Activated CD8-positive, alpha-beta memory T cell treated with anti-CD3 and anti-CD28 coated beads for 48 hours (primary cell): ENCODE results near the gene DYNLT4.
"Not testable (repeated sequence)": the region's sequence is repeated elsewhere in the genome, so short reads cannot be mapped to it uniquely, and the experiment has no call there.

Experiments used
- DNase-seq, 3 experiments: peaks; one replicate each; pipeline ENCODE4 v3.0.0-alpha.2; 2020; ENCODE audit warnings: low read depth in 2 of 3, low spot score in 2 of 3

DYNLT4 gene

DNA sequence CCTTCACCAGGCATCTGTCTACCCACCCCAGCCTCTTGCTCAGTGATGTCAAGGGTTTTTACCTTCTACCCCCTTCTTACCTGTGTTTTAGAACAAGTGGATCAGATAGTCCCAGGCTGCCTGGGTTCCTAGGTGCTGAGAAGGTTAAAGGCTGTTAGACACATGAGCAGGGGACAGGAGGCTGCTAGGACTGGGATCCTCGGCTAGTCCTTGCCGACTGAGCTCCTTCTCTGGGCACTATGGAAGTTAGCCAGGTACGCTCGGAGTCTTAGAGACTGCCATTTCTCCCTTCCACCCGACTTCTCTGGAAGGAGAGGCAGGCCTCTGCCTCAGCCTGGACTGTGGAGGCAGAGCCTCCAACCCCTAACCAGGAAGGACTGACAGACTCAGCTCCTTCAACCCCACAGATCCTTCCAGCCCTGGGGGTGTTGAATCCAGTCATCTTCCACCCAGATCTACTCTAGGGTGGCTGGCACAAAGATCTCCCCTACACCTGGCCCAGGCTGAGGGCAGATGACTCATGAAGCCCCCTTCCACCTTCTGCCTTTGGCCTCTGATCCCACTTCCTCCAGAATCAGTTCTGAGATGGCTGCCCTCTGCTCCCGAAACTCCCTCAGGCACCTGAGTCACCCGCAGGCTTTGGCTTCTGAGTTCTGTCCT lies at the start of gene DYNLT4:
Gene DYNLT4 (minus strand): TSS at position 648 of the 660 bp plus-strand sequence. CDS start 683 bp downstream, outside the sequence.
- DNase-seq = no peak

- DNase-seq = no peak
Observed at GRCh38 chr1:44855742-44856141, 48.6 kb upstream of the DYNLT4 start.

GRCh38 chr1:44854970-44855369 lies 47.8 kb upstream of the DYNLT4 start:
- DNase-seq = no peak

GRCh38 chr1:44853201-44853600 lies 46.0 kb upstream of the DYNLT4 start:
- no peak for DNase-seq

DNA sequence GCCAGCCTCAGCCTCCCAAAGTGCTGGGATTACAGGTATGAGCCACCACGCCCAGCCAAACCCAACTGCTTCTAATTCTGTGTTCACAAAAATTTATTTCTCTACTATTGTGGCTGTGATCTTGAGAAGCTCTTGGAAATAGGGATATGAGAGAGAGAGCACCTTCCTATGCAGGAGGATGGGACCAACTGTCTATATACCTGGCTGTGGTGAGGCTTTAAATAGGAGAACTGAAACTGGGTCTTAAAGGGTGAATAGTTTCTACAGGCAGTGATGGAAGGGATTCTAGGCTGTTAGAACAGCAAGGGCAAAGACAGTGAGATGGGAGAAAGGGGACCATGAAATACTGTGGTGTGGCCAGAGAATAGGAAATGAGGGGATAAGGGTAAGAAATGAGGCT lies 44.2 kb upstream of the DYNLT4 start:
- DNase-seq = no peak

DNA sequence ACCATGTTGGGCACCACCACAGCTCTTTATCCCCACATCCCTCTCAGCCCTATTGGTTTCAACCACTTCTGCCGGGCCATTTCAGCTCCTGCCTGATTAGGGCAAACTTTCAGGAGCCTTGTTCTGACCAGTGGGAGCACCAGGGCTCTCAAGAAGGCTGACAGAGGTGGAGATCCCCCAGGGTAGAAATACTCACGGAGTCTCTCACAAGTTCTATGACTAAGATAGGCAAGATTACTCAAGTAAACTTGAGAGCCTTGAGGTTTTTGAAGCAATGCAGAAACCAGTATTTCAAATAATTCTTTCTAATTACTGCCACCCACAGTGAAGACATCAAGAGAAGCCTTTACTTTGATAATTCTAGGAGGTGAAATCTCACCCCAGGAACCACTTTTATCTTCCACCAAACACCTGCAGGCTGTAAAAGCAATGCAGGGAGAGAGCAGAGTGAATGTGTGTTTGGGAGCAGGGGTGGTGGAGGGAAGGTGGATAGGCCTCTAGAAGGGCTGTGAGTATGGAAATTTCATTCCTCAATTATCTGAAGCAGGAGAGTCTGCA lies 42.5 kb upstream of the DYNLT4 start:
- no peak for DNase-seq

- DNase-seq = no peak
Observed at GRCh38 chr1:44848456-44849181, 41.5 kb upstream of the DYNLT4 start.

- DNase-seq = no peak
Observed at GRCh38 chr1:44847845-44848244, 40.7 kb upstream of the DYNLT4 start.

DNA sequence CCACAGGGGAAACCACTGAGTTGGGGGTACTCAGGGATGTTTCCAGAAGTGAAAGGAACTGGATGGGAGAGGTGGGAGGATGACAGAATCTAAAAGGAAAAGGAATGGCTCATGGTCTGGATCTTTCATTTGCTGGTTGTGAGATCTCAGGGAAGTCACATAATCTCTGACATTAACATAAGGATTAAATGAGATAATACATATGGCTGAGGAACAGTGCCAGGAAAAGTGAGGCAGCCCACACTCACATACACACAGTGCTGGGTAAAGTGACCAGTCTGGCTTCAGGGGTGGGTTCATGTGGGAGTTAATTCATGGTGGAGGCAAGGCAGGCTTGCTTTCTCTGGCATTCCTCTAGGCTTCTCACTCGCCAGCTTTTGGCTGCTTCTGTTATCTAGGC lies 39.8 kb upstream of the DYNLT4 start:
- no peak for DNase-seq

GRCh38 chr1:44842862-44843655 lies 35.9 kb upstream of the DYNLT4 start, which contains the start of gene PTCH2:
Gene PTCH2 (minus strand): TSS chr1:44843253. CDS start chr1:44842932, 321 bp downstream.
- DNase-seq = no peak

GRCh38 chr1:44842486-44842861 lies 35.3 kb upstream of the DYNLT4 start:
- DNase-seq = no peak

DNA sequence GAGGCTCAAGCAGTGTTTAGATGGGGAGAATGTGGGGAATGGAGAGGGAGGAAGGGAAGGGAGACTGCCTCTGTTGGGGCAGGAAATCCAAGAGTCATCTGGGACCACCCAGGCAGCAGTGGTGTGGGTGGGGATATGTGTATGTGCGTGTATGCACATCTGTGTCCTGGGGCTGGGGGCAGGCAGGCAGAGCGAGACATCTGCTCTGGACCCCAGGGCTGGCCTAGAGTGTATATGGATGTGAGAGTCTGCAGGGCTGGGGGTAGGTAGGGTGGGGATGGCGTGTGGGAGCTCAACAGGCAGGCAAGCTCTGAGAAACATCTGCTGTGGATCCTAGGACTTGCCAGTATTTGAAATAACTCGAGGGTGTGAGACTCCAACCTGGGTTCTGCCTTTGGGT lies 32.4 kb upstream of the DYNLT4 start:
- DNase-seq = no peak

DNA sequence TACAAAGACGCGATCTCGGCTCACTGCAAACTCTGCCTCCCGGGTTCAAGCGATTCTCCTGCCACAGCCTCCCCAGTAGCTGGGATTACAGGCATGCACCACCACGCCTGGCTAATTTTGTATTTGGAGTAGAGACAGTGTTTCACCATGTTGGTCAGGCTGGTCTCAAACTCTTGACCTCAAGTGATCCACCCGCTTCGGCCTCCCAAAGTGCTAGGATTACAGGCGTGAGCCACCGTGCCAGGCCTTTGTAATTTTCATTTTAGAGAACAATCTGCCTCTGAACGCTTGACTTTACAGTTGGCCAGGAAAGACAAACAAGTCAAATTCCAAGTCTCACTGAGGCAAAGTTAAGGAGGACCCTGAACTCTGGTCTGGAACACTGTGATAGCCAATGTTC lies 31.1 kb upstream of the DYNLT4 start:
- DNase-seq = not testable (repeated sequence)

GRCh38 chr1:44835738-44836675 lies 28.9 kb upstream of the DYNLT4 start:
- peak; percentile 56 to 80 (median 74) for DNase-seq

- no peak for DNase-seq
Observed at GRCh38 chr1:44834328-44834727, 27.2 kb upstream of the DYNLT4 start.

DNA sequence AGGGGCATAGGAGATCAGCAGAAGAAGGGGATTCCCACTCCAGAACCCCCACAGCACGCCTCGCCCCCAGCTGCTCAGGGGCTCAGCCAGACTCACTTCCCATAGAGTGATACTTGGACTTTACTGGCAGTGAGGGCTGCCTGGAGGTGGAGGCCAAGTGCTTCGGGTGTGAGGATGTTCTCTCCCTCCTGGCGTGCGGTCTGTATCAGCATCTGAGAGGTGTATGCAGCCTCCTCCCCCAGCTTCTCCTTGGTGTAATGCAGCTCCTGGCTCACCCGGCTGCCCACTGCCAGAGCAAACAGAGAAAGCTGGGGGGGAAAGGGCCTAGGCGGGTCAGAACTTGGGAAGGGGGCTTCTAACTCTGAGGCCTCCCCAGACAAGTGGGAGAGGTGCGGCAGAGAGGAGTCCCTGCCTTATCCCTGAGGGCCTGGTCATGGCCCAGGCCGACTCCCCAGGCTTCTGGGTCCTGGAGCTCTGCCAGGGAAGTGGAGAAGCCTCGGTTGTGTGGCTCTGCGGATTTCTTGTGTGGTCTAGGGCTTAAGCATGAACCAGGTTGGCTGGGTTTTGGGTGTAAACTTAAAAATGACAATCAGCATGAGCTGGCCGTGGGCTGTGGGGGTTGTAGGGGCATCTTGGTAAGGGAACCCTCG lies 25.0 kb upstream of the DYNLT4 start:
- no peak for DNase-seq

DNA sequence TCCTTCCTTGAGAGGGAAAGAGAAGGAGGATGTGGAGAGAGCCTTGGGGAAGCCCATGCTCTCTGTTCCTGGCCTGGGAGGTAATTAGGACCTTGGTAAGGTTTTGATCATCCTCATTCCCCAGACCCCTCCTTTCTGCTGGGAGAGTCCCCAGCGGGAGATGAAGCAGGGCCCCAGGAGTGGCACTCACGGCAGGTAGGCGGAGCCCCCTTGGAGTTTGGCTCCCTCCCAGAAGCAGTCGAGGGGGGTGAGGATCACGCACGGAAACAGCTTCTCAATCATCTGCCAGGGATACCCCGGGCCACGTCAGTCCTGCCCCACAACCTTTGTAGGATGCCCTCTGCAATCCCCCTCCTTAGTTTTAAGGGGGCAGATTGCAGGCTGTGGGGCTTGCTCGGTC lies 24.4 kb upstream of the DYNLT4 start:
- DNase-seq = no peak

- no peak for DNase-seq
Observed at GRCh38 chr1:44830900-44831304, 23.8 kb upstream of the DYNLT4 start.

GRCh38 chr1:44829506-44830384 lies 22.6 kb upstream of the DYNLT4 start:
- DNase-seq = no peak
